Stimulated activated CD4-positive, alpha-beta T cell treated with anti-CD3 and anti-CD28 coated beads, Interleukin-2, amount 100 ng/mL, for 48 hours (primary cell): ENCODE measurements around the gene CERS6.

Experiments
- DNase-seq, 2 donors: peaks; one replicate each; pipeline ENCODE4 v3.0.0-alpha.2; 2020

Gene CERS6

DNA sequence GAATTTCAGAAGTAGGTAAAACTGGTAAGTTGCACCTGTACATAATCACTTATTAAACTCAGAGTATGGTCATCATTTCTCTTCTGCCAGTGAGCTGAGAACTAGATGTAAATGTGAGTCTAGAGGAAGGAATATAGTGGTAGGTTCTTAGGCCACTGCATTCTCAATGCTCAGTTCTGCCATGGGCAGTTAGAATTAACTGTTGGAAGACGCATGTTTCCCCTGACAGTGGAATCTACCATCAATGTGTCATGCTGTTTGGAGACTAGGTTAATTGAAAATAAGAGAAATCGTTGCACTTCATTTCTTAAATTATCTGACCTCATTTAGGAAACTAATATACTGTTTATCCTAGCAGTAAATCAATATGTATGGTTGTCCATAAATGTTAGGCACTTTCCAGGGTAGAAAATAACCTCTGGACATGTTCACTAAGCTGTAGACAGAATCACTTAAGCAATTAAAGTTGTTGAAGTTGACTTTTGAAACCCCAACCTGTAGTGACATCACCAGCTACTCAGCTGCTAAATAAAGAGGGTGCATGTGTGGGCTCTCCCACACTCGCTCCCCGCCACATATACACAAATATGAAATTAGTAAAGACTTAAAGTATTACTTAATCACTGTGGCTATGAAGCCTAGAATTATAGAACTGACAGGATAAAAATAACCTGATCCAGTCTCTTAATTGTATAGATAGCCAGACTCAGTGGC lies 254.8 kb downstream of the CERS6 start:
- DNase-seq: no peak

DNA sequence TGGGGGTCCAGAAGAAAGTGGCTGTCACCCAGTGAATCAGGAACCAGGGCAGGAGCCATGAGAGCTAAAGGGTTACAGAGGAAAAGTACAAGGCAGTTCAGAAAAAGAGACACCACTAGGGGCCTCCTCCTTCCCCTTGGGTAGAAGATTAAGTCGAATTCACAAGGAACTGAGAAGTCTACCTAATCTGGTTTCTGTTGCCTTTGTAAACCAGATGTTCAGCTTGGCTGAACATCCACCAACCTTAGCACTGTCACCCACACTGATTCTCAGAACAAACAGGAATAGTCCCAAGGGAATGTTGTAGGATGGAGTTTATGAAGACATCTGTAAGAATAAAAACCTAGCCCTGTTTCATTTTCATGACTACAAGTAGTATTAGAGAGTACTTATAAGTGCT lies 256.0 kb downstream of the CERS6 start:
- no peak for DNase-seq

DNA sequence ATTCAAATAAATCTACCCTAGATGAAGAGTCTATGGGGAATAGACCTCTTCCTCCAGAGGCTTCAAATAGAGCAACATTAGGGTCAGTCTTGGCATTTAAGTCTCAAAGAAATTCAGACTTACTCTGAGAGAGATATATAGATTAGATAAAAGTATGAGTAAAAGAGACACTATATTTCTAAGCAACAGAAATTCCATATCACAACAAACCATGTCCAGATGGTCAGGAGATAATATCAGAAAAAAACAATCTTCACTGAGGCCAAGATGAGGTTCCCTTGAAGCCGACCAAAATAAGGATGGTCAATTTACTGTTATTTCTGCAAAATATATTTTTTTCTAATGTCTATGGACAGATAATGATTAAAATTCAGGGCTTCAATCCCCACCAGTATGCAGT lies 257.3 kb downstream of the CERS6 start:
- DNase-seq: no peak

DNA sequence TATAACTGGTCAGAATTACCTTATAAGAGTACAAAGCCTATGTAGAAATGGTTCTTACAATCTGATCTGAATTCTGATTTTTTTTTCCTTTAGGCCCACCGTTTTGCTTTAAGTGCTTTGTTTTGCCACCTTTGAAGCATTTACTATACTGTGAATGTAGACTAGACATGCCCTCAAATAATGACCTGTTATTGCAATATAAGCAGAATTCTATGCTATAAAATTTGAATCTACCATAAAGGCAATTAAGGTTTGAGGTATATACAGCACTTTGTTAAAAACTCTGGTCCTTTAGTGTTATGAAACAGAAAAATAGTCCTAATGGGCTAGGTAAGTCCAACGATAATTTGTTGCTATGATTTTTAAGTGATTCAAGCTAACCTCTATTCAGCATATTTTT lies 259.8 kb downstream of the CERS6 start:
- DNase-seq: no peak

DNA sequence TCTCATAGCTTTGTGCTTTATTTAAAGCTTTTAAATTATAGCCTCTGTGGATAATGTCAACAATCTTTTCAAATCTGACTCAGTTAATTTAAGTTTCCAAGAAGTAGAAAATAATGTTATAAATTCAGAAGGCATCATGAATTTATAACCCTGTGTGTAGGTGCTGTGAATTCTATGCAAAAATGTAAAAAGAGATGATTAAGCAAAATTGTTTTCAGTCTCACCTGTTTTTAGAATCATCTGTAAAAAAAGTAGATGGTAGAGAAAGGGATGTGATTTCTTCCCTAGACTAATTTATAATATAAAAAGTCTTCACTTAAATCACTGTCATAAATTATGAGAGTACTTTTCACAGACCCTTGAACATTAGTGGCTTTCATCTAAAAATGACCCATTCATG lies 260.8 kb downstream of the CERS6 start:
- DNase-seq: no peak

DNA sequence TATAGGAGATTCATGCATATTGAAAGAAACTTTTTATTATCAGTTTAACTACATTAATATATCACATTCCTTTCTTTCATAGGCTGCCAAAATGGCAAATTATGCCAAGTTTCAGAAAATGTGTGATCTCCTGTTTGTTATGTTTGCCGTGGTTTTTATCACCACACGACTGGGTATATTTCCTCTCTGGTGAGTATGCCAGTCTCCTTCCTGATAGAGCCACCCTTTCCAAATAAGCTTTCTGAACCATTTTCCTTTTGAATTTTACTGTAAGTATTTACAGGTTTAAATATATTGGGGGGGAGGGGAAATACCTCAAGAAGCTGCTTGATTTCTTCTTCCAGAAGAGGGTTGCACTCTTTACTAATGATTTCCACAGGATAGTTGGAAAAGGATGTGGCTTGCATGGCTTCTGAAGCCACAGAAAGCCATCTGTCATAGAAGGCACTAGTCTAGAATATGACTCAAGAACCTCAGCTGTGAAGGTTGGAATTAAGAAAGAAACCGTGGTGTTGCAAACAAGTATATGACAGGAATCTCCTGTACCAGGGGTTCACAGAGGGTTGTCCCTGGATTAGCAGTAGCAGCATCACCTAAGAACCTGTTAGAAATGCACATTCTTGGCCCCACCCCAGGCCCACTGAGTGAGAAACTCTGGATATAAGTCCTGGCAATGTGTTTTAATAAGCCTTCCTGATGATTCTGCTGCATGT lies 261.9 kb downstream of the CERS6 start:
- no peak for DNase-seq

DNA sequence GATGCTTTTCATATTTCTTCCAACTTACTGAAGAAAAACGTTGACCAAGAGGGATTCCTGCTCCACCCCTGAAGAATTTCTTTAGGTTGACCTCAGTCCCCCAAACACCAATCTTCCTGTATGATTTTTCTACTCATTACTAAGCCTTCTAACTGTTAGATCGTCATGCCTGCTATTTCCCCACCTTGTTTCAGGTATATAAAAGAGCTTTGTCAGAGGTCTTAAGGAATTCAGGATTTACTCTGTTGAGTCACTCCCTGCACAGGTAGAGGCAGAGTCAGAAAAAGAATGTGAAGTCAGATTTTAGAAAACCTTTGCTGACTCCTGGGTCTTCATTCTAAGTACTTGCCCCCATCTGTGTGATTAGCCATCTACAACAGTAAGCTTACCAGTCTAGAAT lies 262.6 kb downstream of the CERS6 start:
- DNase-seq: no peak

DNA sequence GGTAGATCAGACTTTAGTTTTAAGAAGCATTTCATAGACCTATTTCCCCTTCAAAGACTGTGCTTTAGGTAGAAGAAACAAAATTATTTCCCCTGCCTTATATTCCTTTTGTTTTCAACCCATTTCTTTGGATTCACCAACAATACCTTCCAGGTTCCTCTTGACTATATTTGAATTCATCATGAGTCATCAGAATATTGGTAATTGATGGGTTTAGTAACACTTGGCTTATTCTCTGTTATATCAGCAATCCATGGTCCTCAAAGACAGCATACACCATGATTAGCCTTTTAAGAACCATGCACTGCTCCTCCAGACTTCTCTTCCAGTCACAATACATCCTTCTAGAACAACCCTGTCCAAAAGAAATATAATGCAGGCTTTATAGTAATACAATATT lies 263.4 kb downstream of the CERS6 start:
- DNase-seq: no peak

DNA sequence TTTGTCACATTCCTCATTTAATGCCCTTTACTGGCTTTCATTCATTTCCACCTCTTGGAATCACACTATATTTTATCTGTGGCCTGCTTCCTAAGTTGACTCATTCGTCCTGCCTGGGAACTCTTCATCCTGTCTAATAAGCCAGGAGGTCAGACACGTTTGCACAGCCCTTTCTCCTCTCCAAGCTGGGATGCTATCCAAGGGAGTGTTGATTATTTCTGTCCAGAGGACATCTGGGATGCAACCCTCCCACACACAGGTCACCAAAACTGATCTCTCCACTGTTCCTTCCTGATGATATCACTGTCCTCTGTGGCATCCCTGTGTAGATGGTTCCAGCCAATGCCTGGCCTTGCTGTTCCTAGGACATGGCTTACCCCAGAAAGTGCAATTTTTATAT lies 266.5 kb downstream of the CERS6 start:
- no peak for DNase-seq

DNA sequence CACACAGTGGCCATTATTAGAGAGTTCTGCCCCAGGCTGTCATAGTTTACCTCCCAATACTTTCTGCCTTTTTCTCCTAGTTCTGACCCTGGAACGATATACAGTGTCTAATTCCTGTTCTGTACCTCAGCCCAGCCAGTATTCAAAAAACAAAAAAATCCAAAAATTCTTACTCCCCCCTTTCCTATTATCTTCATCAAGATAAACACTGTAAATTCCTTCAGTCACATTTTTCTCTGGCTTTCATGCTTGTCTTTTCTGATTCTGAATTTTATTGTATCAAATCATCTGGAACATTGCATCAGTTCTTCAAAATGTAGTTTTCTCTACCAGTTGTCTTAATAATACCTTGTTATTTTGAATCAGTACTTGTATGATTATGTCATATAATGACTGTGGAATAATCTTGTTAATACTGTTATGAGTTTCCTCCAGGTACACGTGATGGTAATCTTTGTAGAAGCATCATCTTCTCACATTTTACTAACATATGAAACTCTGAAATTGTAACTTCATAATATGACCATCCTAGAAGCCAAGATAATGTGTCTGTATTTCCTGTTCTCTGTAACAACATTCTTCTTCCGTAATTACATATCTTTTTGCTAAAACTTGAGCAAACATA lies 267.3 kb downstream of the CERS6 start:
- DNase-seq: no peak

DNA sequence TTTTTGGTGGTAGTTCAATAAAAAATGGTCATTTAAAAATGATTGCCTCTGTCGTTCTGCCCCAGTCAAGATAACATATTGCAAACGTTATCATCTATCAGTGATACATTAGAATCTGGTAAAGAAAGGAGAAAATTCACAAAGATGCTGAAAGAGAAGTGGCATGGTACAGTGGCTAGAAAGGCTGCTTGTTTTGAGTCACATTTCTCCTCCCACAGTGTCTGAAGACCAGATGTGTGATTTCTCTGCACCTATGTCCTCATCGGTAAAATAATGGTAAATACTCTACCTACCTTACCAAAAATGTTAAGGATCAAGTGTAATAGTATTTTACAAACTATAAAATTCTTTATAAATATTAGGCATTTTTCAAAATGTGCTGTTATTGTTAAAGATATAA lies 270.3 kb downstream of the CERS6 start:
- DNase-seq: no peak

DNA sequence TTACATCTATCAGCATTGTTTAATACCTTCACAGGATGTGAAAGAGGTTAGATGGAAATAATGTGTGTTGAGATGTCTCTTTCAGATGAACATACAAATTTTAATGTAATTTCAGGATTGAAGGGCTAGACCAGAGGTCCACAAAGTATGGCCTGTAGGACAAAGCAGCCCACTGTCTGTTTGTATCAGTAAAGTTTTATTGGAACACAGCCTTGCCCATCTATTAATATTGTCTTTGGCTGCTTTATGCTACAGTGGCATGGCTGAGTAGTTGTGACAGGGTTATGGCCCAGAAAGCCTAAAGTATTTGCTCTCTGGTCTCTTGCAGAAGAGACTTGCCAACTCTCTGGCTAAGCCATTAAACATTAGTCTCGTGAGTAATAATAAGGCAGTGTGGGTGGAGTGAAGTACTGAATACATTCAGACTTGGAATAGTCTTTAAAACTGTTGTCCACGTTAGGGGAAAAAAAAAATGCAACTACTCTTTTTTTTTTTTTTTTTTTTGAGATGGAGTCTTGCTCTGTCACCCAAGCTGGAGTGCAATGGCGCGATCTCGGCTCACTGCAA lies 271.9 kb downstream of the CERS6 start:
- DNase-seq: no peak

DNA sequence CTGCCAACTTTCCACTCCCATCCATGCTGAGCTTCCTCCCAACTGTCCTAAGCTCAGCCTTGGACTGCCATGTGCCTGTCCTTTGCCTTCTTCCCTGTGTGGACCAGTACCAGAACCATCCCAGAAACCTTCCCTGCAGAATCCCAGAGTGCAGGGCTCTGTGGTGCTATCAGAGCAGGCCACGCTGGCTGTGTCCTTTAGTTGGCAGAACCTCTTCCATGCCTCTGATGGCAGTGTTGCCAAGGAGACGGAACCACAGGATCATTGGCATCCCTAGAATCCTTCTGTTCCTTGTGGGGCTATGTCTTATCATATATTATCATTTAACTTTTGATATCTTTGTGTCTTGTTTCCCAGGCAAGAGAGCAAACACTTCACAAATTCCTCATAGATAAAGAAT lies 273.4 kb downstream of the CERS6 start:
- DNase-seq: no peak

DNA sequence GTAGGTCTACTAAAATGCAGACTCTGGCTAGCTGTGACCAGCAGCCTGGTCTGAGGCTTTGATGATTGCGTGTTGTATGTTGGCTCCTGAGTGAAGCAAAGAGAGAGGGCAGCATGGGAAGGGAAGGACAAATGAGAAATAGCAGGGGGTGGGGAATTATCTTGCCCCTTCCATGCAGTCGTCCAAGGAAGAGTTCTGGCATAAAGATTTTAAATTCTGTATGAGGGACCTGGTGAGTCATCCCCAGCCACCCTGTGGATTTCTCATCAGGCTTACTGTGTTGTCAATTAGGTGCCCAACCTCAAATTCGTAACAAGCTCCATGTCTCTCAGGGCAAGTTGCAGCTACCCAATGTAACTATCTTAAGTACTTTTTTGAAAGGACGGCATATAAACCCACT lies 274.3 kb downstream of the CERS6 start:
- DNase-seq: no peak

DNA sequence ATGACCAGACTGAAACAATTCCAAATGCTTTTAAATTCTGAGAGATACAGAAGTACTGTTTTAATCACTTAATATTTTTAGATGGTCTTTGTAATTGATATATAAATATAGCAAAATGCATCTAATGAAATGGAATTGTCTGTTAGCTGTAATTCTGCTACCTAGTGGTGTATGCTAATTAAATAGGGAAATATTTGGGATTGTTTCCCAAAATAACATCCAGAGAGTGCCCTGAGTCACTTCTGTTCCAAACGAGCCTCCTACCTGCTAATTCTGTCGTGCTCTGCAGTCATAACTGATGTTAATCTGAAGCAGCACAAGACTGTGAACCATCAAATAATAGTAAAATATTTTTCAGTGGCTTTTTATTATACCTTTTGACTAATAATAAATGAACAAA lies 274.9 kb downstream of the CERS6 start:
- DNase-seq: no peak

DNA sequence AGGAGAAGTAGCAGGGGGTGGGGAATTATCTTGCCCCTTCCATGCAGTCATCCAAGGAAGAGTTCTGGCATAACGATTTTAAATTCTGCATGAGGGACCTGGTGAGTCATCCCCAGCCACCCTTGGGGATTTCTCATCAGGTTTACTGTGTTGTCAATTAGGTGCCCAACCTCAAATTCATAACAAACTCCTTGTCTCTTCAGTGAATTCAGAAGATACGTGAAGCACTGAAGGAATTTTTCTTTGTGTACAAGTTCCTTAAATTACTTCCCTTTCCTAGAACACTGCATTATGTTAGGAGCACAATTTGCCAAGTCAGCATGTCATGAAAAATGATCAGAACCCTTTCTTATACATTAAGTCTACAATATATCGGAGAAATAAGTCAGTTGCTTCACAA lies 275.5 kb downstream of the CERS6 start:
- no peak for DNase-seq

DNA sequence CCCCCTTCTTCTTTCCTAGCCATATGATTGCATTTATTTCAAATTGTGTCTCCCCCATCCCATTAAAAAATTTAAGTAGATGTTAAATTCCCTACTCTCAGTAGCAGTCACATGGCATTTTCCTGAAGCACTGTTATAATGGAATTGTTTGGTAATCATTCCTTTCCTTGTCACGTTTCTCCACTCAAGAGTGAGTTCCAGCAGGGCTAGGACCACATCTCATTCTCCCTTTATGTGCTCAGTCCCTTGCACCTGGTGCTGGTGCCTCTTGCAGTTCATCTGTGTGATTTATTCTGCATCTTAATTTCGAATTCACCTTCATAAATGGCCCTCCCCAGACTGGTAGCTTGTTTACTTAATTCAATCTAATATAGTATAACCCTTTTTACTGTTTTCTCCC lies 276.0 kb downstream of the CERS6 start:
- DNase-seq: no peak

DNA sequence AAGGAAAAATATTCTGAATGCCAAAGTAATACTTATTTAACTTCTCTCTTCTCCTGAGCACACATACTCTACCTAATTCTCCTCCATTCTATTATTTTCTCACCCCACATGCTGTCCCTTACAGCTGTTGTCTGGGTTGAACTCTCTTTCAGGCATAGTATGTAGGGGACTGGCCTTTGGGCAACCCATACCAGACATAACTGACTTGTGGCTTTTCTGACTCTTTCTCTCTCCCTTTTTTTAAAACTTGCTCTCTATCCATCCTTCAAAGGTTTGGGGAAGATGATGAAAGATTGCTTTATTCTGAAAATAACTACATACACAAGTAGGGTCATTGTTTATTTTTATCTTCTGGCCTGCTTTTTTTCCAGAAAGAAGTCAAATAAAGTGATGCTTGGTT lies 276.4 kb downstream of the CERS6 start:
- no peak for DNase-seq

DNA sequence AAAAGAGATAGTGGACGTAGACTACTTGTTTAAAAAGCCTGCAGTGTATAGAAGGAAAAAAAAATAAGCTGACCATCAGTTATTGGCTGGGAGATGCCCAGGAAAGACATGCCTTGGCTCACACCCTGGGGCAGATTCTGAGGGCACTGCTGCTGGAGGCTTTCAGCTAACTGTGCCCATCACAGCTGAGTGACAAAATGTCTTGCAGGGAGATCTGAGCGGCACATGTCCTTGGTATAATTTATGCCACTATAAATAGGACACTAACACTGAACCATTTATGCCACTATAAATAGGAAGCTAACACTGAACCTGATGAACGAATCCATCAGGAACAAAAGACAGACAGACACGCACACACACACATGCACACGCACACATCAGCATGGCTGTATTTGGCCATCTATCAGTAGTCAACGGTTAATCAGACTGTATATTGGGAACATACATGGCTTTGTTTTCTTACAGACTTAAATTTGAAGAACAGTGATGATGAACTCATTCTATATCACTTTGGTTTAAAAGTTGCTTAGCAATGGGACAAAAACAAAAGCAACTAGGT lies 278.2 kb downstream of the CERS6 start:
- DNase-seq: no peak

DNA sequence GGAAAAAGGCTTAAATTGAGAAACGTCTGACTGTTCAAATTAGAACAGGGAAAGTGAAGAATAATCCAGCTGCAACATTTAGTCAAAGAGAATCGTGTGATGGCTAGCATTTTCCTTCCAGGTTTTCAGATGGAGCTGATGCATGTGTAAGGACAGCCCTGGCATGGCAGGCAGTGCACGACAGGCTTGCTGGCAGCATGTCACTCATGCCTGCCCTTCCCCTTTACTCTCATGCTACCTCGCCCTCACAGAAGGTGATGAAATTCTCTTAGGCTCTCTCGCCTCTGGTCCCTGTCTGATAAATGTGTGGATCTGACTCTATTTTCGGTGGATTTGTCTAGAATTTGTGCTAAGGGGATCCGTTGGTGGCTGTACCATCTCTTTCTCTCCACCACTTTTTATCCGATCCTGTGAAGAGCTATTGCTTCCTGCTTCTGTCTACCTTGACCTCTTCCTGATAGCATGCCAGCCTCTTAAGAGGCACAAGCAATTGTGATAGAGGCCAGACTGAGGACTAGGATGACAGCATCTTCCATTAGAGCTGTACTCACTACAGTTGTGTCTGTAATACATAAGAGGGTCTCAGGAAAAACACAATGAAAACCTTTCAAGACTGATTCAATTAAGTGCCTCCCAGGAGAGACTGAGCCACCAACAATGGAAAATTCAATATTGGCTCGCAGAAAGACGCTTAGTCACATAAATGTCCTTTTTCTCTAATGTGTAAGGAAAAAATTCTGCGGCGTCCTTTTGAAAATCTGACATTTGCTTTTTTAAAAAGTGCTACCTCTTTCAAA lies 280.8 kb downstream of the CERS6 start:
- DNase-seq: no peak

DNA sequence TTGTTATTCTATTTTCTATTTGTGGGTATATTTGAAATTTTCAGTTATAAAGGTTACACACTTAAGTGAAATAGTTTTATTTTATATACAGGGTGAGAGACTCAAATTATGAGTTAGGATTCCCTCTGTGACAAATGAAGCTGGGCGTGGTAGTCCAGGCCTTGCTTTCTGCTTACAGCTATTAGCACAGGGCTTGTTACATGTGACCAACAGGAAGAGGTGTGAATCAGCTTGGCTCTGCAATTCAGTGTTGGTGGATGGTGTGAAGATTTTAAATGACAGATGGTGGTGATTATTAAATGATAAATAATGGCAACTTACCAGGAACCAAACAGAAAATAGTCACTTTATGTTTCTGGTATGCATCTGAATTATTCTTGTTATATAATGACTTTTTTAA lies 282.0 kb downstream of the CERS6 start:
- no peak for DNase-seq

DNA sequence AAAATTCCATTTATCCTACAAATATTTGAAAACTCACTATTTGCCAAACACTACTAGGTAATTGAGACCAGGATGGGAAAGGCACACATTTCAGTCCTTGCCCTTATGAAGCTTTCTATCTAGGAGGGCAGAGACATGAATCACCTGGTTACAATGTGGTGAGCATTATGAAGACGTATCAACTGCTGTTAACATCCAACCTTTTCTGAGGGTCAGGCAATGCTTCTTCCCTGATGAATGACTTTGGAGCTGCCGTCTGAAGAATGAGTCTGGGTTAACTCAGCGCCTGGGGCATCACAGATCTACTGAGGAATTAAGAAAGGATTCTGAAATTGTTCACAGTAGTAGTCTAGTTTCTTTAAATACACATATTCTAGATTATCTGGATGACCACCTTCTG lies 284.3 kb downstream of the CERS6 start:
- DNase-seq: no peak

DNA sequence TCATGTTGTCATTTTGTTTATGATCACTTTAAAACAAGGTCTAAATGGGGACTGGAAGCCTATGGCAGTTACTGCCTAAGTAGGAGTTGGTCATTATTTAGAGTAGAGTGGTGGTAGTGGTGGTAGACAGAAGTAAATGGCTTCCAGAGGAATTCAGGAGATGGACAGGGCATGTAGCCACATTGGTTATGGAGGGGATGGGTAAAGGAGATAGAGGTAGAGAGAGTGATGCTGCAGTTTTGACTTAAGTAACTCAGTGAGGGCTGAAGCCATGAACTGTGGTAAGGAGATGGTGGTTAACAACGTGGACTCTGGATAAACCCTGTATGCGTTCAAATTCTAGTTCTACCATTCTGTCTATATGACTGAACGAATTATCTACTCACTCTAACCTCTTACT lies 284.7 kb downstream of the CERS6 start:
- no peak for DNase-seq
